Measurements from ENCODE around the gene EEF1AKMT1.

The EEF1AKMT1 gene

GRCh38 chr13:20702915-20703779 lies 70.6 kb downstream of the EEF1AKMT1 start, which contains the start of gene IL17D:
Gene IL17D (plus strand): TSS chr13:20703699. CDS start chr13:20704002, 303 bp downstream.
- peak within 1 kb of the TSS; percentile 99 for H3K4me2 ChIP-seq (ENCODE audit: low read length)
- peaks cover 18% of the 10 kb centered on the region for H3K4me1 ChIP-seq (ENCODE audit: control insufficient read depth, low read length)
- H3K79me2 ChIP-seq (ENCODE audit: control insufficient read depth, low read length) = no peaks in the 10 kb centered on the region
- H3K9me2 ChIP-seq (replicated peaks; ENCODE audit: control insufficient read depth, low read length) = no peaks in the 10 kb centered on the region
- H3K27ac ChIP-seq (ENCODE audit: low read depth, low read length) = no peak within 1 kb of the TSS
- H3K4me3 ChIP-seq (ENCODE audit: low read length) = peak within 1 kb of the TSS; percentile 85
- no peaks in the 10 kb centered on the region for H3K9me3 ChIP-seq (ENCODE audit: control insufficient read depth, insufficient read depth, low read length)
- peaks cover 37% of the 10 kb centered on the region for H3K27me3 ChIP-seq (ENCODE audit: control insufficient read depth, low read length)
- H4K20me1 ChIP-seq (ENCODE audit: control insufficient read depth, insufficient read depth, low read depth, low read length) = 0 out of 2 replicates have a peak, but pooled peaks cover 2% of the 10 kb centered on the region
- H3F3A ChIP-seq (ENCODE audit: control insufficient read depth, insufficient read depth) = 0 out of 2 replicates have a peak, but pooled peaks cover 6% of the 10 kb centered on the region
- no peak for TF ChIP-seq CTCF (IDR thresholded peaks at IDR 0.05; ENCODE audit: low read depth, low read length, poor library complexity, severe bottlenecking)
- TF ChIP-seq EZH2phosphoT487 (IDR thresholded peaks at IDR 0.05; ENCODE audit: borderline replicate concordance, low read length) = no peak
- H3K36me3 ChIP-seq (ENCODE audit: control insufficient read depth, low read length) = no peaks in the 10 kb centered on the region

GRCh38 chr13:20702530-20702914 lies 71.2 kb downstream of the EEF1AKMT1 start:
- H3K9me3 ChIP-seq (ENCODE audit: control insufficient read depth, insufficient read depth, low read length) = no peaks in the 10 kb centered on the region
- H3F3A ChIP-seq (ENCODE audit: control insufficient read depth, insufficient read depth) = 0 out of 2 replicates have a peak, but pooled peaks cover 6% of the 10 kb centered on the region
- no peaks in the 10 kb centered on the region for H3K9me2 ChIP-seq (replicated peaks; ENCODE audit: control insufficient read depth, low read length)
- peak overlapping the region; percentile 99 for H3K4me2 ChIP-seq (ENCODE audit: low read length)
- H3K36me3 ChIP-seq (ENCODE audit: control insufficient read depth, low read length) = no peaks in the 10 kb centered on the region
- H3K27me3 ChIP-seq (ENCODE audit: control insufficient read depth, low read length) = peaks cover 37% of the 10 kb centered on the region
- H3K4me3 ChIP-seq (ENCODE audit: low read length) = peak overlapping the region; percentile 85
- TF ChIP-seq CTCF (IDR thresholded peaks at IDR 0.05; ENCODE audit: low read depth, low read length, poor library complexity, severe bottlenecking) = no peak
- no peak for TF ChIP-seq EZH2phosphoT487 (IDR thresholded peaks at IDR 0.05; ENCODE audit: borderline replicate concordance, low read length)
- H4K20me1 ChIP-seq (ENCODE audit: control insufficient read depth, insufficient read depth, low read depth, low read length) = 0 out of 2 replicates have a peak, but pooled peaks cover 2% of the 10 kb centered on the region
- H3K27ac ChIP-seq (ENCODE audit: low read depth, low read length) = no peak overlapping the region
- peaks cover 18% of the 10 kb centered on the region for H3K4me1 ChIP-seq (ENCODE audit: control insufficient read depth, low read length)
- no peaks in the 10 kb centered on the region for H3K79me2 ChIP-seq (ENCODE audit: control insufficient read depth, low read length)

GRCh38 chr13:20701461-20701860 lies 72.3 kb downstream of the EEF1AKMT1 start:
- Histone ChIP-seq H3K4me2 (ENCODE audit: low read length) (no peak overlapping the region), H3K9me2 (replicated peaks; ENCODE audit: control insufficient read depth, low read length) (no peaks in the 10 kb centered on the region), H3K4me1 (ENCODE audit: control insufficient read depth, low read length) (peaks cover 18% of the 10 kb centered on the region), H3K79me2 (ENCODE audit: control insufficient read depth, low read length) (no peaks in the 10 kb centered on the region), H3K27me3 (ENCODE audit: control insufficient read depth, low read length) (peaks cover 37% of the 10 kb centered on the region), H4K20me1 (ENCODE audit: control insufficient read depth, insufficient read depth, low read depth, low read length) (0 out of 2 replicates have a peak, but pooled peaks cover 2% of the 10 kb centered on the region), H3K4me3 (ENCODE audit: low read length) (no peak overlapping the region), H3K36me3 (ENCODE audit: control insufficient read depth, low read length) (no peaks in the 10 kb centered on the region), H3K27ac (ENCODE audit: low read depth, low read length) (no peak overlapping the region), H3F3A (ENCODE audit: control insufficient read depth, insufficient read depth) (0 out of 2 replicates have a peak, but pooled peaks cover 6% of the 10 kb centered on the region), H3K9me3 (ENCODE audit: control insufficient read depth, insufficient read depth, low read length) (no peaks in the 10 kb centered on the region)
- TF ChIP-seq EZH2phosphoT487 (IDR thresholded peaks at IDR 0.05; ENCODE audit: borderline replicate concordance, low read length) (no peak), CTCF (IDR thresholded peaks at IDR 0.05; ENCODE audit: low read depth, low read length, poor library complexity, severe bottlenecking) (no peak)
